A549 treated with AZD9567 at 1 μM for 4 hours (cell line): Measurements from ENCODE around the gene TMPRSS13. TPM values are rescaled to one million over a fixed set of nuclear protein-coding genes. Genes with fewer than 3 reads are reported as not detected.

ENCODE experiments used
- total RNA-seq: library from RNA; stranded (reverse); fragments of 200-300 nt; extraction: Qiagen RNA extraction; gene quantifications from 5 replicates; pipeline ENCODE4 v1.2.3, GENCODE V29; 2022; ENCODE audit not compliant: insufficient read depth

The TMPRSS13 gene
- total RNA-seq: 0.02 to 0.05 TPM in 2 of 5 replicates, not detected in the others

GRCh38 chr11:117929142-117929915 lies at the start of gene TMPRSS13:
Gene TMPRSS13 (minus strand): TSS chr11:117929402. CDS start chr11:117929307, 95 bp downstream.

GRCh38 chr11:117876341-117877119 lies 52.7 kb downstream of the TMPRSS13 start, which contains the start of gene FXYD6:
Gene FXYD6 (minus strand): TSS chr11:117876658. CDS start chr11:117842776, 33,882 bp downstream.

Other genes with a start within 250 kb of the TMPRSS13 start
- 0.20 to 0.86 TPM (median 0.43 TPM) in 4 of 5 replicates, not detected in the other for gene DSCAML1, start 132.2 kb downstream of the TMPRSS13 start, total RNA-seq
- 13.9 to 22.3 TPM (median 15.3 TPM) in 5 replicates for gene FXYD2, start 104.7 kb downstream of the TMPRSS13 start, total RNA-seq
- gene FXYD6, start 52.7 kb downstream of the TMPRSS13 start, total RNA-seq: 0.22 to 0.28 TPM (median 0.23 TPM) in 3 of 5 replicates, not detected in the others
- 0.04 to 0.16 TPM (median 0.08 TPM) in 3 of 5 replicates, not detected in the others for gene IL10RA, start 57.0 kb upstream of the TMPRSS13 start, total RNA-seq
- gene TMPRSS4, start 147.7 kb upstream of the TMPRSS13 start, total RNA-seq: not detected in 5 replicates
- gene SMIM35, start 157.6 kb upstream of the TMPRSS13 start, total RNA-seq: not detected in 5 replicates
- gene SCN4B, start 223.4 kb upstream of the TMPRSS13 start, total RNA-seq: 0.02 to 0.05 TPM (median 0.03 TPM) in 3 of 5 replicates, not detected in the others
- gene SCN2B, start 247.2 kb upstream of the TMPRSS13 start, total RNA-seq: not detected in 5 replicates